Loucy (cell line): ENCODE results near the gene TAGAP.

Source experiments
- H2AFZ ChIP-seq: fragments of 200-600 bp; sonication (generic); 2 replicates; pipeline ENCODE4 v1.6.0; 2016; ENCODE audit warnings: antibody characterized with exemption, mild to moderate bottlenecking, low read length, moderate library complexity
- H3F3A ChIP-seq: fragments of 200-600 bp; 2 replicates; pipeline ENCODE4 v1.6.0; 2016; ENCODE audit warnings: antibody characterized with exemption, low read depth, mild to moderate bottlenecking
- H3K27me3 ChIP-seq: fragments of 200-600 bp; sonication (generic); 2 replicates; pipeline ENCODE4 v1.6.1; 2014; ENCODE audit warnings: low read length, mild to moderate bottlenecking; ENCODE audit not compliant: insufficient read depth, poor library complexity, severe bottlenecking
- H3K36me3 ChIP-seq: fragments of 200-600 bp; sonication (generic); 2 replicates; pipeline ENCODE4 v1.6.1; 2016; ENCODE audit warnings: low read length; ENCODE audit not compliant: insufficient read depth
- H3K4me1 ChIP-seq: fragments of 200-600 bp; sonication (generic); 2 replicates; pipeline ENCODE4 v1.5.1; 2014; ENCODE audit warnings: low read length, mild to moderate bottlenecking; ENCODE audit not compliant: insufficient read depth, poor library complexity, severe bottlenecking
- H3K4me2 ChIP-seq: fragments of 200-600 bp; sonication (generic); 2 replicates; pipeline ENCODE4 v1.6.0; 2014; ENCODE audit warnings: antibody characterized with exemption, low read length, low read depth, mild to moderate bottlenecking; ENCODE audit not compliant: poor library complexity, severe bottlenecking
- H3K4me3 ChIP-seq: fragments of 200-600 bp; sonication (generic); 2 replicates; pipeline ENCODE4 v1.5.1; 2014; ENCODE audit warnings: low read length, mild to moderate bottlenecking, mixed read lengths; ENCODE audit not compliant: poor library complexity, severe bottlenecking
- H3K79me2 ChIP-seq: fragments of 200-600 bp; sonication (generic); 2 replicates; pipeline ENCODE4 v1.6.1; 2014; ENCODE audit warnings: low read length; ENCODE audit not compliant: insufficient read depth
- H3K9ac ChIP-seq: fragments of 200-600 bp; sonication (generic); 2 replicates; pipeline ENCODE4 v1.6.0; 2014; ENCODE audit warnings: mild to moderate bottlenecking, low read depth, low read length, moderate library complexity; ENCODE audit not compliant: poor library complexity, severe bottlenecking
- H3K9me2 ChIP-seq: fragments of 200-600 bp; sonication (generic); replicated peaks from 2 replicates; pipeline ENCODE4 v1.6.1; 2016; ENCODE audit warnings: low read depth, low read length, mixed read lengths
- H3K9me3 ChIP-seq: fragments of 200-600 bp; sonication (generic); 2 replicates; pipeline ENCODE4 v1.6.1; 2014; ENCODE audit warnings: mild to moderate bottlenecking, antibody characterized with exemption, low read length, low read depth; ENCODE audit not compliant: insufficient read depth
- H4K20me1 ChIP-seq: fragments of 200-600 bp; sonication (generic); 2 replicates; pipeline ENCODE4 v1.6.0; 2014; ENCODE audit warnings: antibody characterized with exemption, low read length, mild to moderate bottlenecking; ENCODE audit not compliant: insufficient read depth, poor library complexity, severe bottlenecking
- CTCF ChIP-seq: fragments of 200-600 bp; sonication (generic); conservative IDR thresholded peaks from 2 replicates; pipeline ENCODE4 v1.5.1; 2014; ENCODE audit warnings: mild to moderate bottlenecking, antibody characterized with exemption, low read length
- EZH2phosphoT487 ChIP-seq: fragments of 200-600 bp; IDR thresholded peaks from 2 replicates; pipeline ENCODE4 v1.6.1; 2018; ENCODE audit warnings: antibody characterized with exemption, mild to moderate bottlenecking, moderate library complexity, borderline replicate concordance

TAGAP gene

GRCh38 chr6:159074876-159075275 is 30.1 kb upstream of the TAGAP start:
- H3F3A ChIP-seq = no peaks in the 10 kb centered on the region
- TF ChIP-seq EZH2phosphoT487 (no peak), CTCF (no peak)
- peaks cover 1% of the 10 kb centered on the region for H3K4me1 ChIP-seq
- no peaks in the 10 kb centered on the region for H3K36me3 ChIP-seq
- H3K9ac ChIP-seq = no peak overlapping the region
- H3K27me3 ChIP-seq = no peaks in the 10 kb centered on the region
- no peaks in the 10 kb centered on the region for H4K20me1 ChIP-seq
- no peaks in the 10 kb centered on the region for H3K9me2 ChIP-seq
- no peaks in the 10 kb centered on the region for H3K9me3 ChIP-seq
- no peak overlapping the region for H3K4me2 ChIP-seq
- no peak overlapping the region for H2AFZ ChIP-seq
- H3K4me3 ChIP-seq = no peak overlapping the region
- no peaks in the 10 kb centered on the region for H3K79me2 ChIP-seq

GRCh38 chr6:159074120-159074684 is 29.4 kb upstream of the TAGAP start:
- Histone ChIP-seq H4K20me1 (no peaks in the 10 kb centered on the region), H3K9me3 (no peaks in the 10 kb centered on the region), H3K9me2 (no peaks in the 10 kb centered on the region), H2AFZ (no peak overlapping the region), H3F3A (no peaks in the 10 kb centered on the region), H3K9ac (no peak overlapping the region), H3K4me3 (no peak overlapping the region), H3K4me2 (no peak overlapping the region), H3K27me3 (no peaks in the 10 kb centered on the region), H3K4me1 (no peaks in the 10 kb centered on the region), H3K36me3 (no peaks in the 10 kb centered on the region), H3K79me2 (no peaks in the 10 kb centered on the region)
- TF ChIP-seq CTCF = no peak
- TF ChIP-seq EZH2phosphoT487 = no peak

- H3K27me3 ChIP-seq = no peaks in the 10 kb centered on the region
- H4K20me1 ChIP-seq = no peaks in the 10 kb centered on the region
- H2AFZ ChIP-seq = no peak overlapping the region
- H3K36me3 ChIP-seq = no peaks in the 10 kb centered on the region
- no peaks in the 10 kb centered on the region for H3K4me1 ChIP-seq
- TF ChIP-seq EZH2phosphoT487 = no peak
- TF ChIP-seq CTCF = no peak
- no peaks in the 10 kb centered on the region for H3K79me2 ChIP-seq
- H3K9me2 ChIP-seq = no peaks in the 10 kb centered on the region
- H3K4me3 ChIP-seq = no peak overlapping the region
- H3F3A ChIP-seq = no peaks in the 10 kb centered on the region
- no peaks in the 10 kb centered on the region for H3K9me3 ChIP-seq
- no peak overlapping the region for H3K4me2 ChIP-seq
- H3K9ac ChIP-seq = no peak overlapping the region
These were observed 27.3 kb upstream of the TAGAP start for GRCh38 chr6:159071843-159072769.
